GM12878 (cell line): ENCODE data around the gene HECTD2. TPM values are rescaled to one million over a fixed set of nuclear protein-coding genes. Genes with fewer than 3 reads are reported as not detected.

Experiments
- ATAC-seq: fragments of 200-7000 bp; cut with Tn5 transposase; 3 replicates; pipeline ENCODE4 v1.9.1; 2020; ENCODE audit warnings: mild to moderate bottlenecking, moderate library complexity
- BruUV-seq: library from RNA; stranded (reverse); fragments of 400-500 nt; replicated peaks from 2 replicates; lab custom pipeline; 2021; lab: Mats Ljungman, UMichigan
- CTCF ChIA-PET: fragments of 300-600 bp; sonication (Branson Sonifier 250); formaldehyde crosslinking; extraction: SDS; loops from one replicate; lab custom pipeline; 2021; ENCODE audit warnings: inconsistent platforms; lab: Yijun Ruan, JAX
- POLR2A ChIA-PET: fragments of 350-600 bp; formaldehyde crosslinking; extraction: SDS; loops from one replicate; lab custom pipeline; 2021; ENCODE audit warnings: inconsistent platforms; lab: Charles Lee
- RAD21 ChIA-PET: fragments of 300-600 bp; sonication (Branson Sonifier 250); formaldehyde crosslinking; loops from one replicate; lab custom pipeline; 2023; ENCODE audit warnings: antibody characterized with exemption; ENCODE audit not compliant: unreplicated experiment; lab: Charles Lee
- SMC1A ChIA-PET: fragments of 300-600 bp; sonication (Branson Sonifier 250); formaldehyde crosslinking; loops from one replicate; lab custom pipeline; 2023; ENCODE audit not compliant: unreplicated experiment, uncharacterized antibody; lab: Charles Lee
- DNase-seq: peaks from one replicate; pipeline ENCODE4 v3.0.0-alpha.2; 2011; ENCODE audit warnings: low read depth, low spot score
- FAIRE-seq: peaks from 3 replicates; lab custom pipeline; 2011; peaks lifted over from hg19 to GRCh38; lab: Jason Lieb, UNC
- H2AFZ ChIP-seq: 2 replicates; pipeline ENCODE4 v1.6.0; 2011; ENCODE audit warnings: low read depth, low read length, control low read depth; ENCODE audit not compliant: control insufficient read depth
- H3K27ac ChIP-seq: 2 replicates; pipeline ENCODE4 v1.5.1; 2011; ENCODE audit warnings: control low read depth; ENCODE audit not compliant: control insufficient read depth, insufficient read depth
- H3K27me3 ChIP-seq, 2 experiments: replicated peaks in 1 of 2; 2 replicates each; pipeline versions ENCODE4 v1.6.0 to v1.6.1; 2011; ENCODE audit warnings: low read length in 1 of 2; ENCODE audit not compliant: control insufficient read depth in 2 of 2, insufficient read depth in 2 of 2
- H3K36me3 ChIP-seq, 2 experiments: 2 replicates each; pipeline ENCODE4 v1.5.1; 2011; ENCODE audit warnings: low read length in 1 of 2; ENCODE audit not compliant: control insufficient read depth in 2 of 2, insufficient read depth in 2 of 2
- H3K4me1 ChIP-seq: 2 replicates; pipeline ENCODE4 v1.6.1; 2011; ENCODE audit warnings: mild to moderate bottlenecking, low read length, moderate library complexity, mixed read lengths; ENCODE audit not compliant: control insufficient read depth, insufficient read depth
- H3K4me2 ChIP-seq: 2 replicates; pipeline ENCODE4 v1.6.0; 2011; ENCODE audit warnings: control low read depth; ENCODE audit not compliant: control insufficient read depth, insufficient read depth
- H3K4me3 ChIP-seq: fragments of 200-600 bp; sonication (generic); 2 replicates; pipeline ENCODE4 v1.5.1; 2016
- H3K79me2 ChIP-seq: 2 replicates; pipeline ENCODE4 v1.6.0; 2011; ENCODE audit warnings: low read length; ENCODE audit not compliant: control insufficient read depth, insufficient read depth
- H3K9ac ChIP-seq: 2 replicates; pipeline ENCODE4 v1.8.0; 2011; ENCODE audit warnings: low read length, control low read depth, mixed read lengths; ENCODE audit not compliant: control insufficient read depth, insufficient read depth
- H3K9me3 ChIP-seq: replicated peaks from 3 replicates; pipeline ENCODE4 v1.5.1; 2011; ENCODE audit warnings: mild to moderate bottlenecking, low read length; ENCODE audit not compliant: control insufficient read depth, insufficient read depth
- H4K20me1 ChIP-seq: 2 replicates; pipeline ENCODE4 v1.6.0; 2011; ENCODE audit not compliant: control insufficient read depth, insufficient read depth
- CHD1 ChIP-seq: IDR thresholded peaks from 2 replicates; pipeline ENCODE4 v1.6.1; 2012; ENCODE audit warnings: low read depth, low read length, improper control_type of control experiment
- HSF1 ChIP-seq: fragments of 150-350 bp; IDR thresholded peaks from 2 replicates; pipeline ENCODE4 v1.6.1; 2014; ENCODE audit warnings: mild to moderate bottlenecking, low read depth, low read length
- IKZF1 ChIP-seq: fragments of 450-650 bp; conservative IDR thresholded peaks from 2 replicates; pipeline ENCODE4 v1.6.1; 2017; ENCODE audit warnings: antibody characterized with exemption, mild to moderate bottlenecking
- KAT2A ChIP-seq: conservative IDR thresholded peaks from 2 replicates; pipeline ENCODE4 v1.6.1; 2011; ENCODE audit warnings: low read depth, low read length; ENCODE audit not compliant: control insufficient read depth
- KDM1A ChIP-seq: fragments of 200-600 bp; sonication (generic); IDR thresholded peaks from 2 replicates; pipeline ENCODE4 v1.6.1; 2016; ENCODE audit warnings: borderline replicate concordance
- MLLT1 ChIP-seq: fragments of 450-650 bp; IDR thresholded peaks from 2 replicates; pipeline ENCODE4 v1.6.1; 2016; ENCODE audit warnings: mild to moderate bottlenecking
- NBN ChIP-seq: fragments of 450-650 bp; IDR thresholded peaks from 2 replicates; pipeline ENCODE4 v1.6.1; 2016
- NR2C1 ChIP-seq: fragments of 450-650 bp; IDR thresholded peaks from 2 replicates; pipeline ENCODE4 v1.6.1; 2017; ENCODE audit warnings: antibody characterized with exemption, mild to moderate bottlenecking, moderate library complexity
- RAD51 ChIP-seq: fragments of 450-650 bp; IDR thresholded peaks from 2 replicates; pipeline ENCODE4 v1.6.1; 2016; ENCODE audit warnings: moderate library complexity, mild to moderate bottlenecking, inconsistent platforms
- RB1 ChIP-seq: fragments of 450-650 bp; formaldehyde crosslinking; IDR thresholded peaks from 2 replicates; pipeline ENCODE4 v1.6.1; 2017; ENCODE audit warnings: mild to moderate bottlenecking, borderline replicate concordance
- RCOR1 ChIP-seq: conservative IDR thresholded peaks from 2 replicates; pipeline ENCODE4 v1.6.1; 2012; ENCODE audit warnings: low read depth, low read length, improper control_type of control experiment
- REST ChIP-seq: IDR thresholded peaks from 2 replicates; pipeline ENCODE4 v1.6.1; 2012; ENCODE audit warnings: mild to moderate bottlenecking, low read depth, low read length
- SIX5 ChIP-seq: IDR thresholded peaks from 2 replicates; pipeline ENCODE4 v1.6.1; 2011; ENCODE audit warnings: mild to moderate bottlenecking, low read depth, low read length, moderate library complexity; ENCODE audit not compliant: severe bottlenecking
- SMC3 ChIP-seq: IDR thresholded peaks from 2 replicates; pipeline ENCODE4 v1.6.1; 2011; ENCODE audit warnings: low read length, improper control_type of control experiment, borderline replicate concordance
- SRF ChIP-seq, 2 experiments: IDR thresholded peaks; 2 replicates each; pipeline ENCODE4 v1.6.1; 2011; ENCODE audit warnings: low read depth in 2 of 2, low read length in 2 of 2, mild to moderate bottlenecking in 1 of 2, moderate library complexity in 1 of 2
- WRNIP1 ChIP-seq: IDR thresholded peaks from 2 replicates; pipeline ENCODE4 v1.6.1; 2011; ENCODE audit warnings: low read depth, low read length, improper control_type of control experiment, borderline replicate concordance
- ZBTB33 ChIP-seq: fragments of 450-650 bp; IDR thresholded peaks from 2 replicates; pipeline ENCODE4 v1.6.1; 2017; ENCODE audit warnings: mild to moderate bottlenecking
- ZNF274 ChIP-seq: IDR thresholded peaks from one replicate; pipeline ENCODE4 v1.8.0; 2011; ENCODE audit not compliant: insufficient read length, insufficient read depth
- WGBS: methylation state at CpG from one replicate; pipeline ENCODE4 v1.1.6; 2016; ENCODE audit warnings: low lambda C conversion rate; ENCODE audit not compliant: insufficient replicate concordance, insufficient coverage; ENCODE audit errors: missing lambda C conversion rate; 5-methylcytosine and 5-hydroxymethylcytosine counted together
- in situ Hi-C: fragments of 300-500 bp; cut with MboI; formaldehyde crosslinking; loops from 9 replicates; pipeline ENCODE4 v1.14.3; 2018; ENCODE audit warnings: mixed read lengths
- intact Hi-C: fragments of 100-400 bp; cut with micrococcal nuclease; formaldehyde crosslinking; loops from one replicate; pipeline ENCODE4 v1.14.2; 2022; ENCODE audit not compliant: unreplicated experiment
- polyA plus RNA-seq, 11 experiments: library from polyadenylated mRNA; depleted of rRNA in 4 of 11; unstranded in 6 of 11; stranded (reverse) in 5 of 11; fragments of >200 nt; fragmentation: Nextera tagmentation in 4 of 11; fragmentation: Illumina TruSeq in 1 of 11; extraction: Ambion mirVana in 4 of 11; extraction: Trizol in 1 of 11; gene quantifications; 1 replicate in 1 of 11; 2 replicates in 10 of 11; pipeline versions ENCODE4 v1.2.1 to v1.2.3, GENCODE V29; 2011 to 2016; ENCODE audit warnings: inconsistent platforms in 2 of 11, missing spikeins in 2 of 11, low read depth in 1 of 11
- total RNA-seq, 4 experiments: library from RNA; depleted of rRNA in 3 of 4; stranded (reverse); fragments of >200 nt in 3 of 4; fragmentation: Illumina TruSeq in 1 of 4; extraction: Trizol in 1 of 4; gene quantifications; 2 replicates each; pipeline versions ENCODE4 v1.2.1 to v1.2.3, GENCODE V29; 2013 to 2021

Gene HECTD2
- total and polyA plus RNA-seq, 10 of the 15 experiments (the other 5 are each of a cell fraction or from before 2014, with no cell fraction given): 0.87 to 3.0 (median 1.7) TPM

GRCh38 chr10:91467114-91467513 is 57.0 kb downstream of the HECTD2 start:
- intact Hi-C loops (no loop called here), in situ Hi-C loops (no loop called here)
- H3K4me2 ChIP-seq: no peak overlapping the region
- no peak overlapping the region for H3K9ac ChIP-seq
- TF ChIP-seq SRF (IDR thresholded peaks at IDR 0.05; ENCODE audit: low read depth in 2 of 2, low read length in 2 of 2) (no peak), KAT2A (no peak), RAD51 (no peak), RB1 (no peak), WRNIP1 (no peak), MLLT1 (no peak), KDM1A (no peak), SMC3 (no peak), HSF1 (no peak), ZBTB33 (no peak), SIX5 (no peak), ZNF274 (no peak), IKZF1 (no peak), RCOR1 (no peak), NR2C1 (no peak), CHD1 (no peak), REST (no peak), NBN (no peak)
- ChIA-PET CTCF (no interaction called here), POLR2A (no interaction called here), RAD21 (no interaction called here), SMC1A (no interaction called here)
- DNase-seq (no peak), FAIRE-seq (no peak), ATAC-seq (no peak)
- H3K27me3 ChIP-seq: no peaks in the 10 kb centered on the region
- H4K20me1 ChIP-seq: no peaks in the 10 kb centered on the region
- no peaks in the 10 kb centered on the region for H3K79me2 ChIP-seq
- no peak overlapping the region for H3K27ac ChIP-seq
- H3K4me1 ChIP-seq: no peaks in the 10 kb centered on the region
- H3K9me3 ChIP-seq: no peaks in the 10 kb centered on the region
- no peak overlapping the region for H2AFZ ChIP-seq
- WGBS: 35% methylated on average over 4 of the region's 4 CpGs
- BruUV-seq: no TSS peak
- no peak overlapping the region for H3K4me3 ChIP-seq
- H3K36me3 ChIP-seq: no peaks in the 10 kb centered on the region
